ENCODE data around the gene TIMM13.

Gene TIMM13

GRCh38 chr19:2454962-2455850 lies 27.8 kb upstream of the TIMM13 start:
- DNase-seq (ENCODE audit: low read depth), result no peak

- DNase-seq (ENCODE audit: low read depth), result no peak
These were observed 27.0 kb upstream of the TIMM13 start for GRCh38 chr19:2454199-2454961.

- DNase-seq (ENCODE audit: low read depth), result no peak
These were observed 26.1 kb upstream of the TIMM13 start for GRCh38 chr19:2453431-2454025.

GRCh38 chr19:2451741-2452140 lies 24.4 kb upstream of the TIMM13 start:
- DNase-seq (ENCODE audit: low read depth), result no peak

GRCh38 chr19:2451138-2451537 lies 23.8 kb upstream of the TIMM13 start:
- no peak for DNase-seq (ENCODE audit: low read depth)

- DNase-seq (ENCODE audit: low read depth), result no peak
These were observed 21.6 kb upstream of the TIMM13 start for GRCh38 chr19:2449019-2449418.

- no peak for DNase-seq (ENCODE audit: low read depth)
These were observed 19.0 kb upstream of the TIMM13 start for GRCh38 chr19:2446381-2446780.

GRCh38 chr19:2444251-2445002 lies 17.0 kb upstream of the TIMM13 start:
- DNase-seq (ENCODE audit: low read depth), result no peak

GRCh38 chr19:2443785-2444182 lies 16.4 kb upstream of the TIMM13 start:
- DNase-seq (ENCODE audit: low read depth), result no peak

- DNase-seq (ENCODE audit: low read depth), result no peak
These were observed 15.9 kb upstream of the TIMM13 start for GRCh38 chr19:2443116-2443784.

- no peak for DNase-seq (ENCODE audit: low read depth)
These were observed 13.8 kb upstream of the TIMM13 start for GRCh38 chr19:2441096-2441752.

GRCh38 chr19:2440515-2440914 lies 13.1 kb upstream of the TIMM13 start:
- no peak for DNase-seq (ENCODE audit: low read depth)

- DNase-seq (ENCODE audit: low read depth), result no peak
These were observed 10.8 kb upstream of the TIMM13 start for GRCh38 chr19:2438178-2438577.

GRCh38 chr19:2436926-2437325 lies 9.5 kb upstream of the TIMM13 start:
- DNase-seq (ENCODE audit: low read depth), result no peak

- no peak for DNase-seq (ENCODE audit: low read depth)
These were observed 9.0 kb upstream of the TIMM13 start for GRCh38 chr19:2436384-2436783.

GRCh38 chr19:2434721-2435265 lies 7.4 kb upstream of the TIMM13 start:
- no peak for DNase-seq (ENCODE audit: low read depth)

- DNase-seq (ENCODE audit: low read depth), result no peak
These were observed 6.9 kb upstream of the TIMM13 start for GRCh38 chr19:2434267-2434666.

GRCh38 chr19:2433854-2434253 lies 6.5 kb upstream of the TIMM13 start:
- DNase-seq (ENCODE audit: low read depth), result no peak

GRCh38 chr19:2432131-2432848 lies 4.9 kb upstream of the TIMM13 start:
- no peak for DNase-seq (ENCODE audit: low read depth)
